Panc1 (cell line): ENCODE results near the gene SMIM11.

Experiments
- POLR2AphosphoS5 ChIP-seq: IDR thresholded peaks from 2 replicates; pipeline ENCODE4 v1.6.1; 2012; ENCODE audit warnings: mild to moderate bottlenecking, low read depth, low read length, moderate library complexity
- TF ChIP-seq, protein P1 (sequence below): fragments of 450-650 bp; IDR thresholded peaks from 2 replicates; pipeline ENCODE4 v1.5.1; 2017; ENCODE audit warnings: mild to moderate bottlenecking

DNA sequence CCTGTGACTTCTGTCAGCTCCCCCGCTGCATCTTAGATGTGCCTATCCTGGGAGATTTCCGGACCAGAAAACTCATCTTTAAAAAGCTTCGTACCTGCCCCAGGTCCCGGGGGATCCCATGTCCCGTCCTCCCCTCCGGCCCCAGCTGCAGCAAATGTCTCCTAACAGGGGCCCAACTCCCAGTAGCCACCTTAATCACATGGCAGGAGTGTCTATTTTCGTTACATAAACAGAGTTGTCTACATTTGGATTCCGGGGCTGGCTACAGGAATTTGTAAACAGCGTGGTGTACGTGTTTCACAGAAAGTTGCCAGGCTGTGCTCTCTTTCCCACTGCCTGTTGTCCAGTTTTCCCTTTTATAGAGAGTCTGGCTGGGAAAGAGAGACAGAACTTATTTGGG, 29.4 kb upstream of the SMIM11 start:
- TF ChIP-seq POLR2AphosphoS5: no peak
- TF ChIP-seq, protein P1, sequence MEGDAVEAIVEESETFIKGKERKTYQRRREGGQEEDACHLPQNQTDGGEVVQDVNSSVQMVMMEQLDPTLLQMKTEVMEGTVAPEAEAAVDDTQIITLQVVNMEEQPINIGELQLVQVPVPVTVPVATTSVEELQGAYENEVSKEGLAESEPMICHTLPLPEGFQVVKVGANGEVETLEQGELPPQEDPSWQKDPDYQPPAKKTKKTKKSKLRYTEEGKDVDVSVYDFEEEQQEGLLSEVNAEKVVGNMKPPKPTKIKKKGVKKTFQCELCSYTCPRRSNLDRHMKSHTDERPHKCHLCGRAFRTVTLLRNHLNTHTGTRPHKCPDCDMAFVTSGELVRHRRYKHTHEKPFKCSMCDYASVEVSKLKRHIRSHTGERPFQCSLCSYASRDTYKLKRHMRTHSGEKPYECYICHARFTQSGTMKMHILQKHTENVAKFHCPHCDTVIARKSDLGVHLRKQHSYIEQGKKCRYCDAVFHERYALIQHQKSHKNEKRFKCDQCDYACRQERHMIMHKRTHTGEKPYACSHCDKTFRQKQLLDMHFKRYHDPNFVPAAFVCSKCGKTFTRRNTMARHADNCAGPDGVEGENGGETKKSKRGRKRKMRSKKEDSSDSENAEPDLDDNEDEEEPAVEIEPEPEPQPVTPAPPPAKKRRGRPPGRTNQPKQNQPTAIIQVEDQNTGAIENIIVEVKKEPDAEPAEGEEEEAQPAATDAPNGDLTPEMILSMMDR: no peak
